Eye (tissue), 1 donor: ENCODE data around the gene CAPN13.
"Not testable (repeated sequence)": the region's sequence is repeated elsewhere in the genome, so short reads cannot be mapped to it uniquely, and the experiment has no call there.

Source experiments
- DNase-seq: peaks from one replicate; pipeline ENCODE4 v3.0.0-alpha.2; 2015

The CAPN13 gene

GRCh38 chr2:30697242-30698103, 109.8 kb downstream of the CAPN13 start:
- DNase-seq = not testable (repeated sequence)

GRCh38 chr2:30695749-30696148, 111.5 kb downstream of the CAPN13 start:
- DNase-seq = no peak

GRCh38 chr2:30694286-30695055, 112.8 kb downstream of the CAPN13 start:
- no peak for DNase-seq

GRCh38 chr2:30693821-30694281, 113.4 kb downstream of the CAPN13 start:
- no peak for DNase-seq

GRCh38 chr2:30692829-30693275, 114.4 kb downstream of the CAPN13 start:
- no peak for DNase-seq

GRCh38 chr2:30691948-30692828, 115.1 kb downstream of the CAPN13 start:
- DNase-seq = no peak

GRCh38 chr2:30691091-30691947, 115.9 kb downstream of the CAPN13 start:
- no peak for DNase-seq

GRCh38 chr2:30690126-30690561, 117.1 kb downstream of the CAPN13 start:
- DNase-seq = no peak

GRCh38 chr2:30689496-30690125, 117.6 kb downstream of the CAPN13 start:
- no peak for DNase-seq

- DNase-seq = peak; percentile 33
These were observed 118.3 kb downstream of the CAPN13 start for GRCh38 chr2:30688956-30689401.

- no peak for DNase-seq
These were observed 120.6 kb downstream of the CAPN13 start for GRCh38 chr2:30686669-30687068.

- no peak for DNase-seq
These were observed 121.2 kb downstream of the CAPN13 start for GRCh38 chr2:30686000-30686399.

- no peak for DNase-seq
These were observed 122.2 kb downstream of the CAPN13 start for GRCh38 chr2:30684996-30685395.

GRCh38 chr2:30684516-30684915, 122.7 kb downstream of the CAPN13 start:
- no peak for DNase-seq

GRCh38 chr2:30684026-30684425, 123.2 kb downstream of the CAPN13 start:
- no peak for DNase-seq

- no peak for DNase-seq
These were observed 123.8 kb downstream of the CAPN13 start for GRCh38 chr2:30683236-30683956.

GRCh38 chr2:30681022-30681421, 126.2 kb downstream of the CAPN13 start:
- no peak for DNase-seq

GRCh38 chr2:30680121-30680520, 127.1 kb downstream of the CAPN13 start:
- no peak for DNase-seq

GRCh38 chr2:30679426-30680088, 127.7 kb downstream of the CAPN13 start:
- peak; percentile 63 for DNase-seq
